Subcutaneous adipose tissue (tissue), 4 donors: ENCODE measurements around the gene STPG1. TPM values are rescaled to one million over a fixed set of nuclear protein-coding genes. Genes with fewer than 3 reads are reported as not detected.

Experiments
- CTCF ChIP-seq: fragments of 450-650 bp; IDR thresholded peaks from one replicate; pipeline ENCODE4 v1.5.1; 2016; ENCODE audit warnings: low read depth, mild to moderate bottlenecking, control low read depth, antibody characterized with exemption, moderate library complexity
- total RNA-seq, 4 donors: library from RNA; depleted of rRNA; stranded (reverse); fragments of >200 nt; gene quantifications; one replicate each; pipeline ENCODE4 v1.1.0, GENCODE V29; 2016

STPG1 gene
- total RNA-seq, 4 donors from 2014 or later, result 1.5 to 5.5 (median 3.1) TPM

GRCh38 chr1:24327486-24327885 is 86.1 kb downstream of the STPG1 start:
- no peak for TF ChIP-seq CTCF

GRCh38 chr1:24325587-24326449 is 87.8 kb downstream of the STPG1 start:
- TF ChIP-seq CTCF, result no peak

DNA sequence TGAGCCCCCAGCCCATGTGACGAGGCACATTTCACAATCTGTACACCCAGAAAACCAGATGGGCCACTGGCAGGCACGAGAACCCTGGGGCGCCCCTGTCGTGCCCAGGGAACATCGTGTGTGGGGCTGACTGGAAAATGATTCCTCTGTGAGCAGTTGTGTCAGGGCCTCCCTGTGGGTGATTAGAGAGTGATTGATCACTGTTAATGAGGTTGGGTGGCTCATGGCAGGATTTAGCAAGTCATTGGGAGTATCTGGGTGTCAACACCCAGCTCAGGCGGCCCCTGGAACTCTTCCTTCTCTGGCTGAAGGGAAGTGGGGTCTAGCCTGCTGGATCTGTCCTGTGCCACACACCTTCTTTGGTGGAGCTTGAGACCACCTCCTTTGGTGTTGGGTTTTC is 88.7 kb downstream of the STPG1 start:
- TF ChIP-seq CTCF, result no peak

- TF ChIP-seq CTCF, result no peak
Measured at GRCh38 chr1:24323281-24323680, 90.3 kb downstream of the STPG1 start.

- TF ChIP-seq CTCF, result no peak
Measured at GRCh38 chr1:24322470-24323177, 91.0 kb downstream of the STPG1 start.

- TF ChIP-seq CTCF, result no peak
Measured at GRCh38 chr1:24321697-24322469, 91.7 kb downstream of the STPG1 start.

DNA sequence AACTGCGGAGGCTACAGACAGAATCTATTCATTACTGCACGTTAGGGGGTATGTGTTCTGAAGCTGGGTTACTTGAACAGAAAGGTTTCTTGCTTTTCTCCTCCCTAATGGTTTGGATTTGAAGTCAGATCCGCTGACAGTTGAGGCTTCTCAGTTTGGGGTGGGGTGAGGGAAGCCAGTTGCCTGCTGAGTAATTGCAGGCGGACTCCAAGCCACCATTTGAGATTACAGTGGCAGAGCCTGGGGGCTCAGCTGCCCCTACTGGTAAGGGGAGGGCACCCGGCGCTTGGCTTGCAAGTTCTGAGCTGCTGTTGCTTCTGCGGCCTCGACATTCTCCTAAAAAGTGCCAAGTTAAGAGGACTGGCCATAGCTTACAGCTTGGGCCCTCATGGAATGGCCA is 92.5 kb downstream of the STPG1 start:
- TF ChIP-seq CTCF, result no peak
